ENCODE data around the gene TAAR6. TPM values are rescaled to one million over a fixed set of nuclear protein-coding genes. Genes with fewer than 3 reads are reported as not detected.

TAAR6 gene
- total RNA-seq, 2 experiments from 2014 or later: not detected

DNA sequence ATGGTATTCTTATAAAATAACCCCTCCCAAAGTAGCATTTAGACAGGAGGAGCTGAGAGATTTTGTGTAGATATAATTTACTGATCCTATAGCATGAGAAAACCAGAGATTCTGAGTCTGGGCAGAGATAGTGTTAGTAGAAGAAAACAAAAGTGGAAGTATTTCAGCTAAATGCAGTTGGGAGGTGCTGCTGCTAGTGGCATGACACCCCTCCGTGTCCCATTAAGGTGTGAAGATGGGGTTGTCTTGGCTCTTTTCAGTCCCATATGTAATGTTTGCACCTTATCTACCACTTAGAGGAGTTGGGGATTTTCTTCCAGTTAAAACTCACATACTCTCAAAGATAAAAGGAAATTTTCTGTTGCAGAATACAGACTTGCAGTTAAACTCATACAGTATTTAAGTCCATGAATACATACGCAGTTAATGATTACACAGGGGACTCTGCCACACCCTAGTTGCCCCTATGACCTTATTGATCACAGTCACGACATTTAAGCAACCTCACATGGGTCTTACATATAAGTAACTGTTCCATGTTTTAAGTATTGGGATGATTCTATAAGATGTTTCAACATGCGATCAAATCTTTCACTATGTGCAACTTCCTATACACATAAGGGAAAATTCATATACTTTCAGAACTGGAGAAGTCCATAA lies 42.5 kb downstream of the TAAR6 start:
- no peaks in the 10 kb centered on the region for H3K36me3 Mint-ChIP-seq
- H3K9me3 Mint-ChIP-seq: no peaks in the 10 kb centered on the region
- H3K27me3 Mint-ChIP-seq: peaks cover 8% of the 10 kb centered on the region
- H3K4me3 Mint-ChIP-seq: no peak overlapping the region
- no peak overlapping the region for H3K27ac Mint-ChIP-seq
- no peak for DNase-seq
- no peaks in the 10 kb centered on the region for H3K4me1 Mint-ChIP-seq

DNA sequence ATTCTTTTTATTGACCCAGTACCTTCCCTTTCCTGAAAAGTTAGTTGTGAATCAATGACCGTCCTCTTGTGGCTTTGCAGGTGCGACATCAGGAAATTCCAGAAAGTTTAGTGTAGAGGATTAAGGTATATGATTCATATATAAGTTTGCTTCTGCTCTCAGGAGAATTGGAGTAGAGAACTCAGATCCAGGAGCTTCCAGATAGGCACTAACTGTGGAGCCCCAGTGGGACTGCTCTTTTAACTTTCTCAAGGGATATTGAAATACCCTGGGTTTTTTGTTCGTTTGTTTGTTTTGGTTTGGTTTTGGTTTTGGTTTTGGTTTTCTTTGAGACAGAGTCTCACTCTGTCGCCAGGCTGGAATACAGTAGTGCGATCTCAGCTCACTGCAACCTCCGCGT lies 44.4 kb downstream of the TAAR6 start:
- no peaks in the 10 kb centered on the region for H3K9me3 Mint-ChIP-seq
- H3K4me1 Mint-ChIP-seq: no peaks in the 10 kb centered on the region
- H3K4me3 Mint-ChIP-seq: peak overlapping the region; percentile 15
- no peaks in the 10 kb centered on the region for H3K36me3 Mint-ChIP-seq
- no peak for DNase-seq
- H3K27ac Mint-ChIP-seq: no peak overlapping the region
- peaks cover 8% of the 10 kb centered on the region for H3K27me3 Mint-ChIP-seq

DNA sequence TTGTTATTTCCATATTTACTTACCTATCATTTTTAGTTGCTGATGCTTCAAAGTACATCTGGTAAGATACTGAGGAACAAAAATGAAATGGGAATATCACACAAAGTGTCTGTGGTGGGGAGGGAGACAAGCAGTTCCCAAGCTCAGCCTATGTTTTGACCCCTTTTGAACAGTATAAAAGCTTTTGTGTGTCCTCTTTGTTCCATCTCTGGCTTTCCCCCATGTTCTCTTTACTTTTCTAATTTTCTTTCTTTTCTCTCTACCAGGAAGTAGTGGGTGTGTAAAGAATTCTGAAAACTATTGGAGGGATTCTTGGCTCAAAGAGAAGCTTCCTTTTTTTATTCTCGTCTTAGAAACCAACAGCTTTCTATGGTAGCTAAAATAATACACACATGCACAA lies 46.6 kb downstream of the TAAR6 start:
- no peak for DNase-seq
- Mint-ChIP-seq H3K9me3 (no peaks in the 10 kb centered on the region), H3K27ac (no peak overlapping the region), H3K4me1 (no peaks in the 10 kb centered on the region), H3K36me3 (no peaks in the 10 kb centered on the region), H3K27me3 (peaks cover 12% of the 10 kb centered on the region), H3K4me3 (no peak overlapping the region)

Other genes starting within 250 kb of the TAAR6 start
- not detected for gene MOXD1, start 168.8 kb upstream of the TAAR6 start, total RNA-seq
- 10 to 100 TPM; 14.8 to 16.3 TPM for gene STX7, start 57.2 kb upstream of the TAAR6 start, total RNA-seq
- not detected for gene TAAR9, start 32.0 kb upstream of the TAAR6 start, total RNA-seq
- not detected for gene TAAR8, start 17.6 kb upstream of the TAAR6 start, total RNA-seq
- not detected for gene TAAR5, start 19.4 kb downstream of the TAAR6 start, total RNA-seq
- not detected for gene TAAR2, start 54.0 kb downstream of the TAAR6 start, total RNA-seq
- gene TAAR1, start 88.9 kb downstream of the TAAR6 start, total RNA-seq: not detected
- not detected for gene VNN1, start 143.7 kb downstream of the TAAR6 start, total RNA-seq
- 10 to 100 TPM in 1 of 2 experiments, 1 to 10 TPM in 1; 9.4 to 11.9 TPM for gene VNN2, start 187.6 kb downstream of the TAAR6 start, total RNA-seq
- 10 to 100 TPM in 1 of 2 experiments, 1 to 10 TPM in 1; 9.7 to 10.8 TPM for gene SLC18B1, start 228.3 kb downstream of the TAAR6 start, total RNA-seq
- 1,000 to 10,000 TPM; 1,899 to 2,004 TPM for gene RPS12, start 244.2 kb downstream of the TAAR6 start, total RNA-seq